Thyroid gland (tissue), 4 donors: ENCODE data around the gene CAMSAP2. TPM values are rescaled to one million over a fixed set of nuclear protein-coding genes. Genes with fewer than 3 reads are reported as not detected.

ENCODE experiments used
- DNase-seq, 2 donors: peaks; one replicate each; pipeline ENCODE4 v3.0.0-alpha.2; 2019
- H3K27ac ChIP-seq, 3 donors: fragments of 200-600 bp; sonication (generic); 1 replicate in 2 of 3; 2 replicates in 1 of 3; pipeline ENCODE4 v1.5.1; 2016 to 2019; ENCODE audit warnings: mild to moderate bottlenecking in 1 of 3, moderate library complexity in 1 of 3
- H3K27me3 ChIP-seq: fragments of 200-600 bp; sonication (generic); one replicate; pipeline ENCODE4 v1.5.1; 2019
- H3K36me3 ChIP-seq, 2 donors: fragments of 200-600 bp; sonication (generic); one replicate each; pipeline ENCODE4 v1.5.1; 2016 to 2019
- H3K4me1 ChIP-seq, 2 donors: fragments of 200-600 bp; sonication (generic); one replicate each; pipeline ENCODE4 v1.5.1; 2017 to 2019
- H3K4me3 ChIP-seq, 3 donors: fragments of 200-600 bp; sonication (generic); replicated peaks in 1 of 3; 1 replicate in 2 of 3; 2 replicates in 1 of 3; pipeline ENCODE4 v1.5.1; 2016; ENCODE audit warnings: mild to moderate bottlenecking in 1 of 3
- H3K9me3 ChIP-seq: fragments of 200-600 bp; sonication (generic); one replicate; pipeline ENCODE4 v1.5.1; 2017
- CTCF ChIP-seq, 6 experiments: fragments of 200-600 bp in 3 of 6; fragments of 450-650 bp in 3 of 6; sonication (generic) in 3 of 6; IDR thresholded peaks; one replicate each; pipeline ENCODE4 v1.5.1; 2016 to 2019; ENCODE audit warnings: antibody characterized with exemption in 6 of 6, mild to moderate bottlenecking in 2 of 6, inconsistent platforms in 1 of 6, moderate library complexity in 1 of 6
- POLR2A ChIP-seq, 2 donors: fragments of 450-650 bp; IDR thresholded peaks; one replicate each; pipeline ENCODE4 v1.6.1; 2017; ENCODE audit warnings: antibody characterized with exemption in 2 of 2, mild to moderate bottlenecking in 2 of 2, moderate library complexity in 1 of 2
- WGBS, 2 donors: methylation state at CpG; one replicate each; pipeline ENCODE4 v1.1.5; 2017; 5-methylcytosine and 5-hydroxymethylcytosine counted together
- intact Hi-C: fragments of 100-400 bp; cut with DNase I; formaldehyde crosslinking; loops from one replicate; pipeline ENCODE4 v1.15.1; 2023
- total RNA-seq, 4 donors: library from RNA; depleted of rRNA; stranded (reverse); fragments of >200 nt; gene quantifications; one replicate each; pipeline ENCODE4 v1.2.3, GENCODE V29; 2016

The CAMSAP2 gene
- total RNA-seq, 4 donors from 2014 or later: 36.3 to 53.5 (median 41.8) TPM

GRCh38 chr1:200774735-200775444 lies 36.2 kb downstream of the CAMSAP2 start:
- Histone ChIP-seq H3K27ac (peak overlapping the region; percentile 0 to 33 (median 4)), H3K27me3 (no peaks in the 10 kb centered on the region), H3K36me3 (no peaks in the 10 kb centered on the region), H3K9me3 (no peaks in the 10 kb centered on the region), H3K4me1 (peaks cover 22 to 36% of the 10 kb centered on the region in 2 donors), H3K4me3 (no peak overlapping the region)
- DNase-seq: no peak
- 72 to 82% methylated on average over 2 of the region's 2 CpGs for WGBS, 2 donors
- no peak for TF ChIP-seq CTCF (IDR thresholded peaks at IDR 0.05)
- TF ChIP-seq POLR2A (IDR thresholded peaks at IDR 0.05): no peak
- intact Hi-C loops: no loop called here

GRCh38 chr1:200775850-200776249 lies 37.2 kb downstream of the CAMSAP2 start:
- intact Hi-C loops: no loop called here
- Histone ChIP-seq H3K4me3 (no peak overlapping the region), H3K36me3 (no peaks in the 10 kb centered on the region), H3K27me3 (no peaks in the 10 kb centered on the region), H3K4me1 (peaks cover 28 to 43% of the 10 kb centered on the region in 2 donors), H3K27ac (peak overlapping the region in 2 of 3 donors; percentile 4 to 33), H3K9me3 (no peaks in the 10 kb centered on the region)
- no peak for DNase-seq
- TF ChIP-seq CTCF (IDR thresholded peaks at IDR 0.05) (no peak), POLR2A (IDR thresholded peaks at IDR 0.05) (no peak)

- no peak for DNase-seq
- TF ChIP-seq POLR2A (IDR thresholded peaks at IDR 0.05) (no peak), CTCF (IDR thresholded peaks at IDR 0.05) (no peak)
- peaks cover 28 to 50% of the 10 kb centered on the region in 2 donors for H3K4me1 ChIP-seq
- no peaks in the 10 kb centered on the region for H3K9me3 ChIP-seq
- H3K4me3 ChIP-seq: no peak overlapping the region
- H3K36me3 ChIP-seq: no peaks in the 10 kb centered on the region
- no peaks in the 10 kb centered on the region for H3K27me3 ChIP-seq
- intact Hi-C loops: no loop called here
- peak overlapping the region in 2 of 3 donors; percentile 4 to 33 for H3K27ac ChIP-seq
These were observed 38.3 kb downstream of the CAMSAP2 start for GRCh38 chr1:200776949-200777348.

- TF ChIP-seq CTCF (IDR thresholded peaks at IDR 0.05): no peak
- no peak for TF ChIP-seq POLR2A (IDR thresholded peaks at IDR 0.05)
- intact Hi-C loops: no loop called here
- no peaks in the 10 kb centered on the region for H3K27me3 ChIP-seq
- no peaks in the 10 kb centered on the region for H3K9me3 ChIP-seq
- H3K27ac ChIP-seq: no peak overlapping the region
- no peaks in the 10 kb centered on the region for H3K36me3 ChIP-seq
- WGBS, 2 donors: 81 to 83% methylated on average over 4 of the region's 4 CpGs
- DNase-seq: no peak
- H3K4me1 ChIP-seq: peaks cover 28 to 47% of the 10 kb centered on the region in 2 donors
- no peak overlapping the region for H3K4me3 ChIP-seq
These were observed 40.1 kb downstream of the CAMSAP2 start for GRCh38 chr1:200778766-200779165.

GRCh38 chr1:200779326-200779725 lies 40.6 kb downstream of the CAMSAP2 start:
- DNase-seq: no peak
- Histone ChIP-seq H3K4me3 (no peak overlapping the region), H3K27ac (no peak overlapping the region), H3K9me3 (no peaks in the 10 kb centered on the region), H3K4me1 (peaks cover 23 to 42% of the 10 kb centered on the region in 2 donors), H3K36me3 (no peaks in the 10 kb centered on the region), H3K27me3 (no peaks in the 10 kb centered on the region)
- intact Hi-C loops: no loop called here
- no peak for TF ChIP-seq POLR2A (IDR thresholded peaks at IDR 0.05)
- no peak for TF ChIP-seq CTCF (IDR thresholded peaks at IDR 0.05)
- 92 to 93% methylated on average over 2 of the region's 2 CpGs for WGBS, 2 donors
